HEK293 (cell line): ENCODE measurements around the gene DGKH.

ENCODE experiments used
- CTCF ChIP-seq: fragments of 450-650 bp; formaldehyde crosslinking; IDR thresholded peaks from 2 replicates; pipeline ENCODE4 v1.5.1; 2016; ENCODE audit warnings: missing biosample characterization, missing genetic modification characterization
- GLI4 ChIP-seq: fragments of 450-650 bp; formaldehyde crosslinking; IDR thresholded peaks from 2 replicates; pipeline ENCODE4 v1.5.1; 2016; ENCODE audit warnings: missing biosample characterization, missing genetic modification characterization
- GLIS1 ChIP-seq: fragments of 450-650 bp; formaldehyde crosslinking; IDR thresholded peaks from 2 replicates; pipeline ENCODE4 v1.5.1; 2016; ENCODE audit warnings: missing biosample characterization, missing genetic modification characterization
- MZF1 ChIP-seq: fragments of 450-650 bp; formaldehyde crosslinking; IDR thresholded peaks from 2 replicates; pipeline ENCODE4 v1.5.1; 2017; ENCODE audit warnings: missing biosample characterization, missing genetic modification characterization, borderline replicate concordance
- ZBTB17 ChIP-seq: fragments of 450-650 bp; formaldehyde crosslinking; IDR thresholded peaks from 2 replicates; pipeline ENCODE4 v1.5.1; 2016; ENCODE audit warnings: missing biosample characterization, missing genetic modification characterization
- ZBTB21 ChIP-seq: fragments of 450-650 bp; formaldehyde crosslinking; IDR thresholded peaks from 2 replicates; pipeline ENCODE4 v1.5.1; 2017; ENCODE audit warnings: missing biosample characterization, missing genetic modification characterization
- ZNF132 ChIP-seq: fragments of 450-650 bp; formaldehyde crosslinking; IDR thresholded peaks from 2 replicates; pipeline ENCODE4 v1.5.1; 2017; ENCODE audit warnings: missing biosample characterization, missing genetic modification characterization, borderline replicate concordance
- ZNF157 ChIP-seq: fragments of 450-650 bp; formaldehyde crosslinking; IDR thresholded peaks from 2 replicates; pipeline ENCODE4 v1.5.1; 2016; ENCODE audit warnings: missing biosample characterization, missing genetic modification characterization
- ZNF174 ChIP-seq: fragments of 450-650 bp; formaldehyde crosslinking; IDR thresholded peaks from 2 replicates; pipeline ENCODE4 v1.5.0; 2017; ENCODE audit warnings: missing biosample characterization, mild to moderate bottlenecking, missing genetic modification characterization
- ZNF24 ChIP-seq: fragments of 450-650 bp; formaldehyde crosslinking; IDR thresholded peaks from 2 replicates; pipeline ENCODE4 v1.5.1; 2016; ENCODE audit warnings: missing biosample characterization, missing genetic modification characterization
- ZNF362 ChIP-seq: fragments of 450-650 bp; formaldehyde crosslinking; IDR thresholded peaks from 2 replicates; pipeline ENCODE4 v1.5.1; 2016; ENCODE audit warnings: missing biosample characterization, missing genetic modification characterization
- ZNF449 ChIP-seq: fragments of 450-650 bp; formaldehyde crosslinking; IDR thresholded peaks from 2 replicates; pipeline ENCODE4 v1.5.1; 2017; ENCODE audit warnings: missing biosample characterization, mild to moderate bottlenecking, missing genetic modification characterization, moderate library complexity
- ZNF473 ChIP-seq: fragments of 450-650 bp; formaldehyde crosslinking; IDR thresholded peaks from 2 replicates; pipeline ENCODE4 v1.5.1; 2017; ENCODE audit warnings: missing biosample characterization, missing genetic modification characterization
- ZNF501 ChIP-seq: fragments of 450-650 bp; formaldehyde crosslinking; IDR thresholded peaks from 2 replicates; pipeline ENCODE4 v1.5.1; 2016; ENCODE audit warnings: missing biosample characterization, missing genetic modification characterization

- TF ChIP-seq ZNF174 (tag by site-specific recombination) (no peak), MZF1 (tag by site-specific recombination) (no peak), CTCF (tag by site-specific recombination) (no peak), ZNF157 (no peak), ZNF362 (tag by site-specific recombination) (no peak), ZNF501 (tag by site-specific recombination) (no peak), ZBTB17 (tag by site-specific recombination) (no peak), ZNF132 (tag by site-specific recombination) (no peak), ZNF24 (tag by site-specific recombination) (no peak), ZNF449 (tag by site-specific recombination) (no peak), ZBTB21 (tag by site-specific recombination) (no peak), ZNF473 (no peak), GLI4 (tag by site-specific recombination) (no peak), GLIS1 (no peak)
Measured at GRCh38 chr13:42221121-42221765, 172.8 kb downstream of the DGKH start.
